Smooth muscle cell of the umbilical artery (primary cell): ENCODE data around the gene EOGT. TPM values are rescaled to one million over a fixed set of nuclear protein-coding genes. Genes with fewer than 3 reads are reported as not detected.

Experiments used
- total RNA-seq: library from RNA; depleted of rRNA; stranded (reverse); fragments of >200 nt; gene quantifications from 2 replicates; pipeline ENCODE4 v1.2.3, GENCODE V29; 2014

EOGT gene
- total RNA-seq = 45.4 and 66.4 TPM in 2 replicates

DNA sequence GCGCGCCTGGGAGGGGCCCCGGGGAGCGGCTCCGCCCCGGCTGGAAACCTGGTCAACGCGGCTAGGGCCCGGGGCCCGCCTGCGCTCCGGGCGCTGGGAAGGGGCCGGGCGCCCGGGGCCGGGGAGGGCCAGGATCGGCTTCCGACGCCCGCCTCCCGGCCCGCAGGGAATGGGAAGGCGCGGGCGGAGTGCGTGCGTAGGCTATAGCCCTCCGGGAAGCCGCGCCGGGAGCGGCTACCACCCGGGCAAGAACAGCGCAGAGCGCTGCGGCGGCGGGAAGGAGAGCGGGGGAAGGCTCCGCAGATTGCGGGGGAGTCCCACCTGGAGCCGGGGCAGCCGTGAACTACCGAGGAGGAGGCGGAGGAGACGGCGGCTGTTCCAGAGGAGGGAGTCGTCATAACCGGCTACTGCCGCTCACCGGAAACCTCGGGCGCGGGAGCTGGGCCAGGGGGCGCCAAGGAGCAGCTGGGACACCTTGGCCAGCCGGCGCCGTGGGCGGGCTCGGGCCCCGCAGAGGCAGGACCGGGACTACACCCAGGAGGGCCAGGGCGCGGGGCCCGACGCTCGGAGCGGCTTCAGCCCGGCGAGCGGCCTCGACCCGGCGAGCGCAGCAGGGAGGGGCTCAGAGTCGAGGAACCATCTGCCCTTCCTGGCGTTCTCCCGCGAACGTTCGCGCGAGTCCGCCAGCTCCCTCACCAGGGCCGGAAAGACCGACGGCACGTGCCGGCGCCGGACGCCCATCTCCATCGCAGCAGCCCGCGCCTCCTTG, at the start of gene EOGT:
Gene EOGT, minus strand, starts transcription at position 432 of the 769 bp plus-strand sequence. CDS start 3,838 bp downstream, outside the sequence.

DNA sequence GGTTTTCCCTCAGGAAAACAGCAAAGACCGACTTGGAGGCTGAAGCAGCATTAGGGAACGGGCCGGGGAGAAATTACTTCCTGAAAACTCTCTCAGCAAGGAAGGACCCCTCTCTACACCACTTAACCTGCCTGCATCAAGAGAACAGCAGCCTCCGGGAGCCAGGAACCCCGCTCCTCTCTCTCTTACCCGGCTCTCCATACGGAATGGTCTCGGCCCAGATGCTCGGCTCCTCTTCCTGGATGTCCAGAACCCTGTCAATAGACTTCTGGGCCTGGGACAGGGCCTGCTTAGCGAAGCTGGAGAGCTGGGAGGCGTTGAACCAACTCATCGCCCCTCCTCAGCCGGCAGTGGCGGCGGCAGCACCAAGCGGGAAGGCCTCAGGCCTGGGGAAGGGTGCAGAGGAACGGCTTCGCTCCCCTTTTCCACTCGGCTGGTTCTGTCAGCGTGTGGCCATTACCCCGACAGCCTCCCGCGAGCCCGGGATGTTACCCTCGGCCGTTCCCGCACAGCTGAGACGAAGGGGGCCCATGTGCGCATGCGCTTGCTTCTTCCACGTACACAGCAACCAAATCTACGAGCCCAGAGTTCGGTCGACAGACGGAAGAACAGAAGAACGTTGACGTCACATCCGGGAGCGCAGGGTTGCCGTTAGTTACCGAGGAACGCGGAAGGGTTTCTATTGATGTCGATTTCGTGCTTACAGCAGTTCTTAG, 38.4 kb upstream of the EOGT start, which contains the start of gene TMF1:
Gene TMF1, minus strand, starts transcription at position 578 of the 716 bp plus-strand sequence. Its CDS starts 247 bp downstream, at position 331.

Other genes with a start within 250 kb of the EOGT start
- gene TAFA4, start 81.1 kb downstream of the EOGT start, total RNA-seq = not detected in 2 replicates
- gene TMF1, start 38.6 kb upstream of the EOGT start, total RNA-seq = 47.8 and 64.3 TPM in 2 replicates
- 64.1 and 70.4 TPM in 2 replicates for gene UBA3, start 66.7 kb upstream of the EOGT start, total RNA-seq
- 72.5 and 109 TPM in 2 replicates for gene ARL6IP5, start 71.3 kb upstream of the EOGT start, total RNA-seq
- gene LMOD3, start 108.9 kb upstream of the EOGT start, total RNA-seq = not detected in 2 replicates